AG09319 (cell line): ENCODE results near the gene MFSD6.
"Not testable (repeated sequence)": the region's sequence is repeated elsewhere in the genome, so short reads cannot be mapped to it uniquely, and the experiment has no call there.

Experiments used
- DNase-seq: peaks from one replicate; pipeline ENCODE4 v3.0.0-alpha.2; 2010; ENCODE audit warnings: low read depth; ENCODE audit errors: extremely low read depth
- TF ChIP-seq, protein P1 (sequence below): IDR thresholded peaks from 2 replicates; pipeline ENCODE4 v1.5.1; 2011; ENCODE audit warnings: low read depth, mild to moderate bottlenecking, inconsistent platforms, low read length, moderate library complexity

Gene MFSD6

DNA sequence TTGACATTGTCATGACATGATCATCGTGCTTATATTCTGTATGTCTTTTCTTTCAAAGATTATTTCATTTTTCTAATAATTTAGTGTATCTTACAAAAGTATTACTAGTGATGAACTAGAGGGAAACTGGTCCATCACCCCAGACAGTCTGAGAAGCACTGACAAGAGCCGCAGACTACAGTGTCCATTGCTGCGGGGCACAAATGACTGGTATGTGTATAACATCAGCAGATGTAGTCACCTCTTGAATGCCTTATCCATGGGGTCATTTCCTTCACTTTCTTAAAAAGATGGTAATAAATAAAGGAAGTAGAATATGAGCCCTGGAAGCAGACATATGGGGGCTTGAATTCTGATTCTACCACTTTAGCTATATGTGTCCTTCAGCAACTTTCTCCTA is 96.8 kb downstream of the MFSD6 start:
- TF ChIP-seq, protein P1, sequence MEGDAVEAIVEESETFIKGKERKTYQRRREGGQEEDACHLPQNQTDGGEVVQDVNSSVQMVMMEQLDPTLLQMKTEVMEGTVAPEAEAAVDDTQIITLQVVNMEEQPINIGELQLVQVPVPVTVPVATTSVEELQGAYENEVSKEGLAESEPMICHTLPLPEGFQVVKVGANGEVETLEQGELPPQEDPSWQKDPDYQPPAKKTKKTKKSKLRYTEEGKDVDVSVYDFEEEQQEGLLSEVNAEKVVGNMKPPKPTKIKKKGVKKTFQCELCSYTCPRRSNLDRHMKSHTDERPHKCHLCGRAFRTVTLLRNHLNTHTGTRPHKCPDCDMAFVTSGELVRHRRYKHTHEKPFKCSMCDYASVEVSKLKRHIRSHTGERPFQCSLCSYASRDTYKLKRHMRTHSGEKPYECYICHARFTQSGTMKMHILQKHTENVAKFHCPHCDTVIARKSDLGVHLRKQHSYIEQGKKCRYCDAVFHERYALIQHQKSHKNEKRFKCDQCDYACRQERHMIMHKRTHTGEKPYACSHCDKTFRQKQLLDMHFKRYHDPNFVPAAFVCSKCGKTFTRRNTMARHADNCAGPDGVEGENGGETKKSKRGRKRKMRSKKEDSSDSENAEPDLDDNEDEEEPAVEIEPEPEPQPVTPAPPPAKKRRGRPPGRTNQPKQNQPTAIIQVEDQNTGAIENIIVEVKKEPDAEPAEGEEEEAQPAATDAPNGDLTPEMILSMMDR, result no peak
- no peak for DNase-seq

DNA sequence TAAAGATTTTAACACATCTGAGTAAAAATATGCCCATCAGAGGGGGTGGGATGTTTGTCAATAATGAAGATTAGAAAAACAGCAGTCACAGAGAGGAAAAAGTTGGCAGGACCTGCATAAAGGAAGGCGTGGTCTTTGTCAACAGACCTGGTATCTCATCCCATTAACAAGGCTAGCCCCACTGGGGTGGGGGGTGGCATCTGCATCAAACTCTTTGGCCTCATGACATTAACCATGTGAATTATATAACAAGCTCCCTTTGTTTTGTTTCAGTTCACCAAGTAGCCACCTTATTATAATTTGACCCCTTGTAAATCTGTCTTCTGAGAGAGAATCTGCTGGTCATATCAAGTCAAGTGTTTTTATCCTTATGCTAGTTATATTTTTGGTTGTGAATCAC is 97.5 kb downstream of the MFSD6 start:
- DNase-seq, result no peak
- TF ChIP-seq, protein P1, result no peak

DNA sequence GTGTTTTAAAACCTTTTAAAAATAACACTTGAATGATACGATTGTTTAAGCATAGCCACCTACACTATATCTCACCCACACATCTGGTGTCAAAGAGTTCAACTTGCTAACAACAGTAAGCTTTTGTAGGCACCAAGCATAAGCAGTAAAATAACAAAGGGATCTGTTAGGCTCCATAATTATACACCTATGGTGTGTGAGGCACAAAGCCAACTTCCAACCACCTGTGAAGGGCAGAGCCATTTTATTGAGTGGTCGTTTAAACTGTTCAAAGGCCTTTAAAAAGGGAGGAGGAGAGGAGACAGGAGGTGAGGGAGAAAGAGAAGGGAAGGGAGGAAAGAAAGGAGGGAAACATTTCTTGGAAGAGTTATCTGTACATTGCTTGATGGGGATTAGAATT is 98.5 kb downstream of the MFSD6 start:
- TF ChIP-seq, protein P1, result no peak

DNA sequence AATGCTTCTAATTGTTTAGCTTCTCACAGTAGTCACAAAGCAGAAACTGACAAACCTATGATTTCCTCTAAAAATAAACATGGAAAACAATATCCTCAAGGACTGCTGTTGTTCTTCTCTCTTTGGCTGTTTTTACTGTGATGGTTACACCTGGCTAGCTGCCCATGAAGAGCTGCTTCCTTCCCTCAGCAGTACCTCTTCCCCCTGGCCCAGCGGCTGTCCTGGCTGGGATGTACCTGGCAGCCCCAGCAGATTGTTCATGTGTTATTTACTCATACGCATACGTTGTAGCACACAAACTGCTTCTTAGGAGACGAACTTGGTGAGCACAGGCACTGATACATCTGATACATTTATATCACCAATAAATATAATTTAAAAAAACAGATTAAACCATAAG is 99.0 kb downstream of the MFSD6 start:
- TF ChIP-seq, protein P1, result no peak
- no peak for DNase-seq

More for the DNA sequence above, 98.5 kb downstream of the MFSD6 start:
- no peak for DNase-seq

GRCh38 chr2:190509895-190510294 is 101.7 kb downstream of the MFSD6 start:
- not testable (repeated sequence) for DNase-seq

- no peak for DNase-seq
- TF ChIP-seq, protein P1, result peak; percentile 52
These were observed 102.9 kb downstream of the MFSD6 start for GRCh38 chr2:190511104-190511503.

DNA sequence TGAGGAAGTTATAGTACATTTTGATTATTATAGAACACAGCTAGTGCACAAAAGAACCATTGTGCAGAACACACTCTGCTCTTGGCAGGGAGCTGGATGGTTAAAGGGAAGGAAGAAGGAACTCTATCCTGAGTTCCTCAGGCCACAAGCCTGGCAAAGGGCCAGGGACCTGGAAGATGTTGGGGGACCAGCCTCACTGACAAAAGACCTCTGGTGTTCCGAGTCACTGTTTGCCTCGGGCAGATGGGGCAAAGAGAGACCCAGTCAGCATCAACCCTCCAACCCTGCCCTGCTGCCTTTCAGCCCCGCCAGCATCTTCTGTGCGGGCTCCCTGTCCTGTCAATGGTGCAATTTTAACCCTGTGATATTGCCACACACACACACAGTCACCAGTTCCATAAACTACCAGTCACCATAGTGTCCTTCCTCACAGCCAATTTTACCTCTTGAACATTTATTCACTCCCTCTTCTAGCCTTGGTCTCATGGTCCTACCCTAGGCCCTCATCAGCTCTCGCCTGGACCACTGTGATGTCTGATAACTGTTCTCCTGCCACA is 104.5 kb downstream of the MFSD6 start:
- DNase-seq, result no peak
- TF ChIP-seq, protein P1, result no peak

GRCh38 chr2:190513877-190514276 is 105.7 kb downstream of the MFSD6 start:
- DNase-seq, result no peak
- TF ChIP-seq, protein P1, result no peak
